Measurements from ENCODE around the gene DVL2. TPM values are rescaled to one million over a fixed set of nuclear protein-coding genes. Genes with fewer than 3 reads are reported as not detected.
A peak's percentile ranks its signal among the peaks of the same experiment; 100 is the strongest.

The DVL2 gene
- total RNA-seq, 1 experiment from 2014 or later: 41.3 TPM

- no TSS peak for BruUV-seq (replicated peaks)
- no peaks in the 10 kb centered on the region for H3K27me3 ChIP-seq (replicated peaks; ENCODE audit: control insufficient read depth, insufficient read depth, low read length)
- H3K36me3 ChIP-seq (ENCODE audit: control insufficient read depth, insufficient read depth, low read length): no peaks in the 10 kb centered on the region
- intact Hi-C loops (cut with micrococcal nuclease; ENCODE audit: unreplicated experiment): no loop called here
- no peaks in the 10 kb centered on the region for H3K36me3 Mint-ChIP-seq (ENCODE audit: insufficient read depth, unreplicated experiment)
- no peak for DNase-seq
- TF ChIP-seq CTCF (IDR thresholded peaks at IDR 0.05; ENCODE audit: insufficient read depth in 1 of 2, low read depth in 1 of 2, low read length in 1 of 2, severe bottlenecking in 1 of 2, unreplicated experiment in 1 of 2): no peak
- POLR2A ChIA-PET: no interaction called here
- H3K4me1 ChIP-seq: peaks cover 4% of the 10 kb centered on the region
- H3K4me1 Mint-ChIP-seq (ENCODE audit: low read depth, unreplicated experiment): no peaks in the 10 kb centered on the region
- no peak overlapping the region for H3K4me3 ChIP-seq (ENCODE audit: low read depth, low read length)
- H3K27me3 Mint-ChIP-seq (ENCODE audit: insufficient read depth, unreplicated experiment): no peaks in the 10 kb centered on the region
- CTCF ChIA-PET: no interaction called here
- no peak overlapping the region for H3K27ac Mint-ChIP-seq (ENCODE audit: unreplicated experiment)
- no peaks in the 10 kb centered on the region for H3K9me3 ChIP-seq
- H3K9me3 Mint-ChIP-seq (ENCODE audit: unreplicated experiment): no peaks in the 10 kb centered on the region
- H3K4me3 Mint-ChIP-seq (ENCODE audit: unreplicated experiment): no peak overlapping the region
Measured at GRCh38 chr17:7195971-7196370, 38.3 kb downstream of the DVL2 start.

DNA sequence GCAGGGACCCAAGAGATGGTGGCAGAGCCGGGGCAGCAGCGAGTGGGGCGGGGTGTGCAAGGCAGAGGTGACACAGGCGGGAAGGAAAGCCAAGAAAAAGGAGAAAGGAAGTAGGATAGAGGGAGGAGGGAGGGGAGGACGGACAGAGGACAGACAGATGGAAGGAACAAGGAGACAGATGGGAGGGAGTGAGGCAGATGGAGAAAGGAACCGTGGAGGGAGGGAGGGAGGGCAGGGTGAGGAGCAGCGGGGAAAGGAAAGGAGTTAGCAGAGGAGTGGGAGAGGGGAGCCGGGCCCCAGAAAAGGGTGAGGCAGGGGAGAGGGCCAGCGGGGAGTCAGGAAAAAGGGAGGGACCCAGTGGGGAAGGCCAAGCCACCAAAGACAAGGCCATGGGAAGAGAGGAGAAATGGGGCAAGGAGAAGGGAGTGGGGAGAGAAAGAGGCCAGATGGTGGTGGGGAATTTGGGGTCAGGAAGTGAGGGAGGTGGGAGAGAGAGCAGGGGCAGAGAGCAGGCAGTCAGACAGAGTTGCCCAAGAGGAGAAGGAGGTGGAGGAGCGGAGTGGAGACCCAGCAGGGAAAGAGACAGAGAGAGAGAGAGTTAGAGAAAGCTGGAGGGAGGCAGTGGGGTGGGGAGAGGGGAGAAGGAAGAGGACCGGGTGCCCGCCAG is 41.9 kb downstream of the DVL2 start:
- Histone ChIP-seq H3K9me3 (no peaks in the 10 kb centered on the region), H3K36me3 (ENCODE audit: control insufficient read depth, insufficient read depth, low read length) (no peaks in the 10 kb centered on the region), H3K4me3 (ENCODE audit: low read depth, low read length) (no peak overlapping the region), H3K4me1 (peaks cover 4% of the 10 kb centered on the region), H3K27me3 (replicated peaks; ENCODE audit: control insufficient read depth, insufficient read depth, low read length) (no peaks in the 10 kb centered on the region)
- no peak for DNase-seq
- Mint-ChIP-seq H3K9me3 (ENCODE audit: unreplicated experiment) (no peaks in the 10 kb centered on the region), H3K27me3 (ENCODE audit: insufficient read depth, unreplicated experiment) (no peaks in the 10 kb centered on the region), H3K27ac (ENCODE audit: unreplicated experiment) (no peak overlapping the region), H3K36me3 (ENCODE audit: insufficient read depth, unreplicated experiment) (no peaks in the 10 kb centered on the region), H3K4me3 (ENCODE audit: unreplicated experiment) (no peak overlapping the region), H3K4me1 (ENCODE audit: low read depth, unreplicated experiment) (no peaks in the 10 kb centered on the region)
- ChIA-PET CTCF (no interaction called here), POLR2A (no interaction called here)
- intact Hi-C loops (cut with micrococcal nuclease; ENCODE audit: unreplicated experiment): no loop called here
- BruUV-seq (replicated peaks): no TSS peak
- TF ChIP-seq CTCF (IDR thresholded peaks at IDR 0.05; ENCODE audit: insufficient read depth in 1 of 2, low read depth in 1 of 2, low read length in 1 of 2, severe bottlenecking in 1 of 2, unreplicated experiment in 1 of 2): no peak

DNA sequence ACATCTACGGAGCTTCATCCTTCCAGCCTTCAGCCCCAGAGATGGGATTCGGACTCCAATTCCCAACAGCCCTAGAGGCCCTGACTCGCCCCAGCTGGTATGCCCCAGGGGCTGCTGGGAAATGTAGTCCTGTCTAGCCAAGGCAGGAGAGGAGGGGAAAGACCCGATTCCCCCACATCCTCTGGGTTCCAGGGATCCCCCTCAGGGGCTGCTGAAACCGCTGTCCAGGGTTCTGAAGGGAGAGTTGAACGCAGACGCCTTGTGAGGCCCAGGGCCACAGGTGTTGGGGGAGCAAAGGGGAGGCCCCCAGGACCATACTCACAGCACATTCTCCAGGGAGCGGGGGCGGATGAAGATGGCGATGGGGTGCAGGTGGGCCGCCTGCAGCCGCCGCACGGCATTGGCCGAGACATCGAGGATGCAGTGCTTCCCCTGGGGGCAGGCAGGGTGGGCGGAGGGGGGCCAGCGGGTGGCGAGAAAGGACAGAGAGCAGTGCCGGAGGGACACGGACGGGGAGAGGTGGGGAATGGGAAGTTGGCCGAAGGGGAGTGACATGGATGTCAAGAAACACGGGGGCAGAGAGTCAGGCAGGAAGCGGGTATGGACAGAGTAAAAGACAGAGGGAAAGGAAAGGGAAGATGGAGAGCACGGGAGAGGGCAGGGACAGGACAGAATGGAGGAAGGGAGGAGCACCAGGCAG is 42.6 kb downstream of the DVL2 start:
- no peak for TF ChIP-seq CTCF (IDR thresholded peaks at IDR 0.05; ENCODE audit: insufficient read depth in 1 of 2, low read depth in 1 of 2, low read length in 1 of 2, severe bottlenecking in 1 of 2, unreplicated experiment in 1 of 2)
- Mint-ChIP-seq H3K36me3 (ENCODE audit: insufficient read depth, unreplicated experiment) (no peaks in the 10 kb centered on the region), H3K4me1 (ENCODE audit: low read depth, unreplicated experiment) (no peaks in the 10 kb centered on the region), H3K9me3 (ENCODE audit: unreplicated experiment) (no peaks in the 10 kb centered on the region), H3K27ac (ENCODE audit: unreplicated experiment) (peak overlapping the region; percentile 59), H3K4me3 (ENCODE audit: unreplicated experiment) (peak overlapping the region; percentile 22), H3K27me3 (ENCODE audit: insufficient read depth, unreplicated experiment) (no peaks in the 10 kb centered on the region)
- no peaks in the 10 kb centered on the region for H3K36me3 ChIP-seq (ENCODE audit: control insufficient read depth, insufficient read depth, low read length)
- ChIA-PET CTCF (interaction anchor here (0.9 to 1.3 kb wide), 2 partner anchors 14 to 23 kb away, joined by 4 to 8 read pairs; no protein-coding TSS in a partner anchor), POLR2A (no interaction called here)
- H3K9me3 ChIP-seq: no peaks in the 10 kb centered on the region
- peak; percentile 74 to 80 for DNase-seq
- intact Hi-C loops (cut with micrococcal nuclease; ENCODE audit: unreplicated experiment): loop anchor here (1.0 kb wide), 1 partner anchor 28 kb away; the partner anchor contains the start of genes ACADVL and DLG4
- no TSS peak for BruUV-seq (replicated peaks)
- no peak overlapping the region for H3K4me3 ChIP-seq (ENCODE audit: low read depth, low read length)
- H3K4me1 ChIP-seq: peaks cover 4% of the 10 kb centered on the region
- no peaks in the 10 kb centered on the region for H3K27me3 ChIP-seq (replicated peaks; ENCODE audit: control insufficient read depth, insufficient read depth, low read length)

Measured in Caco-2 (cell line).